ENCODE measurements around the gene KRT78.

- no peak for TF ChIP-seq GATA2 (IDR thresholded peaks at IDR 0.05; ENCODE audit: low read depth, low read length)
- no peak for TF ChIP-seq GATA3 (IDR thresholded peaks at IDR 0.05; ENCODE audit: low read depth, low read length)
Observed at GRCh38 chr12:52874573-52875435, 26.0 kb upstream of the KRT78 start.

Data from SH-SY5Y (cell line).